IPS DF 4.7 (cell line): ENCODE measurements around the gene ATP2B3.
A peak's percentile ranks its signal among the peaks of the same experiment; 100 is the strongest.

Experiments used
- DNase-seq: peaks from one replicate; pipeline ENCODE4 v3.0.0-alpha.2; 2013; ENCODE audit warnings: low spot score; ENCODE audit errors: extremely low read depth

ATP2B3 gene

DNA sequence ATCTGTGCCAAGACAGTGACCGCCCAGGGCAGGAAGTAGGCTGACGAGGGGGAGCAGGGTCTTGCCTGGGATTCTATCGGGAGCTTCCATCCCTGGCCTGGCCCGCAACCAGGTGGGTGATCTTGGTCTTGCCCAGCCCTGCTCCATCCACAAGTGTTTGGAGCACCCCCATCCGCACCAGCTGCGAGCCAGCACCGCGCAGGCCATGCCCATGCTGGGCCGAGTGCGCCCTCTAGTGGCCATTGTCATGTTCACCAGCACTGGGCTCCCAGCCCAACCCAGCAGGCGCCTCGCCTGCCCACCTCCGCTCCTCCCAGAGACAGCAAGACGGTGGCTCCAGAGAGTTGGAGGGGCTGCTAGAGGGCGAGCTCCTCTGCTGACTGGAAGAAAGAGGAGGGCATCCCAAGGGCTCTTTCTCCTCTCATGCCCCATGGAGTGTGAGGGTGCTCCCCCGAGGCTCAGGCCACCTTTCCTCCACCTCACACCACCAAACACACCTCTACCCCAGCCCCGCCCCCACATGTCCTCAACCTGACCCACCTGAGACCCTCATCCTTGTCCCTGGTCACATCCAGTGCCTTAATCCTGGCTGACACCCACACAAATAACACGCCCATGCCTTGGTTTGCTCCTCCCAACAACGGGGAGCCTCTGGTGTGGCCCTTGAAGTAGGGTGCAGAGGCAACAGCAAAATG lies 9.8 kb upstream of the ATP2B3 start:
- peak; percentile 14 for DNase-seq

DNA sequence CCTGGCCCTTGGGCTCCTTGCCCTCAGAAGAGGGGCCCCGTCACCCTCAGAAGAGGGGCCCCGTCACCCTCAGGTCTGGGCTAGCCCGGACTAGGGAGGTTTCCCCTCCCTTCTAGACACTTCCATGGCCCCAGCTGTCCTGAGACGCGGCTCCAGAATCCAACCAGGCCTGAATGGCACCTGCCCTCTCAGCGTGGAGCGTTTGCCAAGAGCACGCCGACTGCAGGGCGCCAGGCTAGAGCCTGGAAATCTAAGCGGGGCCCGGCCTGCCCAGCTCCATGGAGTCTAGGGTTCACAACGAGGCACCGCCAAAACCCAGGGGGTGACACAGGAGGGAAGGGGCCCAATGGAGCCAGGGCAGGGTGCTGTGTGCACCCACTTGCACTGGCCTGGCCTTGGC lies 7.8 kb upstream of the ATP2B3 start:
- no peak for DNase-seq

DNA sequence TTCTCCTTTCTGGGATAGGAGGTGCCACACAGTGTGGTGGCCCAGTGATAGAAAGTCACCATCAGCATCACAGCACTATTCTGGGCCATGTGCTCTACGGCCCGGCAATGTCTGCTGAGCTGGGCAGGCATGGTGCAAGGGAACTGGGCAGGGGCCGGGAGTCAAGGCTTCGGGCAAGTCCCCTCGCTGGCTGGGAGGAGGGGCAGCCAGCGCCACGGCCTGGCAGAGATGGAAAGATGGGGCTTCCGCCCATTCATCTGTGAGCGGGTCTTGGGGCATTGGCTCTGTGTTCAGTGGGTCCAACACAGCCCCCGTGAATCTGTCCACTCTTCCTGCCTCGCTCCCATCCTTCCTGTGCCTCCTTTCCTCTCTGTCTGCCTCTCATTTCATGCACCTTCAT lies 7.1 kb upstream of the ATP2B3 start:
- no peak for DNase-seq

DNA sequence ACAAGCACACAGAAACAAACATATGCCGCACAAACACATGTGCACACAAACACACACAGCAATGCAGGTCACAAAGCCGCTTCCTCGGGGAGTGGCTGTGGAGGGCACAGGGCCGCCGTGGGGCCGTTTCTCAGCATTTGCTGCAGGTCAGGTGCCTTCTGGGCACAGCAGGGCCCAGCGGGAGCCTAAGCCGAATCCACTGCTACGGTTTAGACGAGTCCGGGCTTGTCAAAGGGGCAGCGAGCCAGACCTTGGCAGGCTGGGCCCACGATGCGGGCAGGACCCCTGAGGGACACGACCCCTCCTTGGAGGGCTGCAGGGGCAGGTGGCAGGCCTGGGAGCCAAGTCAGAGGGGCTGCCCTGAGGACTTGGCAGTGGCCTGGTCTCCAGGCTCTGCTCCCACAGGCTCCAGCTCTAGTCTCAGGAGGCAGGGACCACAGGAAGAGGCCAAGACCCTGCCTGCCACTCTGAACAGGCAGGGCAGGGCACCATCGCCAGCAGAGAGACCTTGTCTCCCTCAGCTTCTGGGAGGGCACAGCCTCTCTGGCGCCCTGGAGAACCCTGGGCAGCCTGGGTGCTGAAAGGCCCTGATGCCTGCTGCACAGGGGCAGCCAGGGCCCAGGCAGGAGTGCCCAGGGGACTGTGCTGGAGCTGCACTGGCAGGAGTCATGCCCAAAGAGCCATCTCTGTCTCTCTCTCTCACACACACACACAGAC lies 5.5 kb upstream of the ATP2B3 start:
- DNase-seq: no peak

DNA sequence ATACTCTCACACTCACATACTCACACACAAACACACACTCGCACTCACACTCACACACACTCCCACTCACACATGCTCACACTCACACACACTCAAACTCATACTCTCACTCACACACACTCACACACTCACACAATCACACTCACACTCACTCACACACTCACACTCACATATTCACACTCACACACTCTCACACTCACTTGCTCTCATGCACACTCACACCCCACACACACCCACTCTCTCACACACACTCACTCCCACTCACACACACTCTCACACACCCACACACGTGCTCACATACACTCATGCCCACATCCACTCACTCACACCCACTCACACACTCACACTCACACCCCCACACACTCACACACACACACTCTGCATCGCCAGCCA lies 4.9 kb upstream of the ATP2B3 start:
- DNase-seq: no peak

DNA sequence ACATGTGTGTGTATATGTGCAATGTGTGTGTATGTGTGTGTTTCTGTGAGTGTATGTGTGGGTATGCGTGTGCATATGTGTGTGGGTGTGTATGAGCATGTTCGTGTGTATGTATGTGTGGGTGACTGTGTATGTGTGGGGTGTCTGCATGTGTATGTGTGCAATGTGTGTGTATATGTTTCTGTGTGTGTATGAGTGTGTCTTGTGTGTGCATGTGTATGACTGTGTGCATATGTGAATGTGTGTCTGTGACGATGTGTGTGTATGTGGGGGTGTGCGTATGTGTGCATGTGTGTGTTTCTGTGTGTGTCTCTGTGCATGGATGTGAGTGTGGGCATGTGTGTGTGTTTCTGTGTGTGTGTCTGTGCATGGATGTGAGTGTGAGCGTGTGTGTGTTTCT lies 4.2 kb upstream of the ATP2B3 start:
- no peak for DNase-seq

DNA sequence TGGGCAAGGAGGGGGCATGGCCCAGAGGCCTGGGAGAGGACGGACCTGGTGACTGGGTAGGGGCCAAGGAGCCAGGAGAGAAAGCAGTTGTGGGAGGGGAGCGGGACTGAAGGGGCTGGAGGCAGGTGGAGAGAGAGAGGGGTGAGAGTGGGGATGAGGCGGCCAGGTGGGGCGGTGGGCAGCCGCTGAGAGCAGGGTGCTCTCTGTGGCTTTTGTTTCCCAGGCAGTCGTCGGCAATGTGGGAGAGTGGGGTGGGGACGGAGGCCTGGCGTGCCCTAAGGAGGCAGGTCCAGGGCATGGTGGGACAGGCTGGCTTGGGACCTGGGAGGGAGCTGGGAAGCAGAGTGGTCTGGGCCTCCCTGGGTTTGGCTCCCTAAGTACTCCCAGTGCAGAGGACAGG lies 3.2 kb upstream of the ATP2B3 start:
- no peak for DNase-seq

DNA sequence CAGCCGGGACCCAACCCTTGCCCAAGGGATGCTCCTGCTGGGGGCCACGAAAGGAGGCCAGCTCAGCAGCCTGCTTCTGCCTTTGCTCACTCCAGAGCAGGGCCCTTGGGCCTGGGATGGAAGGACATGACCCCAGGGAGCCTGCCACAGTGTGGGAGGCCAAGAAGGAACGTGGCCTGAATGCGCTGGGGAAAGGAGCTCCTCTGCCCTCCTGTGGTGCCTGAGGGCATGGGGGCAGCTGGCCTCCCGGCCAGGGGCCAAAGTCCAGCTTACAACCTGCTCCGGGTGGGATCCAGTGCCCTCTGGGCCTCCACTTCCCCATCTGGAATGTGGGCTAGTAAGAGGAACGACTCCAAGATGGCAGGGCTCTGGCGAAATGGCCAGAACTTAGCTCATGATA lies 2.0 kb upstream of the ATP2B3 start:
- DNase-seq: no peak

DNA sequence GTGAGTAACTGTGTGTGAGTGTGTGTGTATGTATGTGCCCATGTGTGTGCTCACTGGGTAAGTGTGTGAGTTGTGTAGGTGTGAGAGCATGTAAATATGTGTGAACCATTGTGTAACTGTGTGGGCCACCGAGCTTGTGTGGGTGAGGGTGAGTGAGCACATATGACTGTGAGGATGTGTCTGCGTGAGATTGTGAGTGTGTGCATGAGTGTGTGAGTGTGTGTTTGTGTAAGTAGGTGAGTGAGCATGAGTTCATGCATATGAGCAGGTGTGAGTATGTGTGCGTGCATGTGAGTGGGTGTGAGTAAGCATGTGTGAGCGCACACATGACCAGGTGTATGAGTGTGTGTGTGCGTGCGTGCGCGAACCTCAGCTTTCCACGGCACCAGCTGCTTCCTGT lies 1.4 kb upstream of the ATP2B3 start:
- DNase-seq: no peak

DNA sequence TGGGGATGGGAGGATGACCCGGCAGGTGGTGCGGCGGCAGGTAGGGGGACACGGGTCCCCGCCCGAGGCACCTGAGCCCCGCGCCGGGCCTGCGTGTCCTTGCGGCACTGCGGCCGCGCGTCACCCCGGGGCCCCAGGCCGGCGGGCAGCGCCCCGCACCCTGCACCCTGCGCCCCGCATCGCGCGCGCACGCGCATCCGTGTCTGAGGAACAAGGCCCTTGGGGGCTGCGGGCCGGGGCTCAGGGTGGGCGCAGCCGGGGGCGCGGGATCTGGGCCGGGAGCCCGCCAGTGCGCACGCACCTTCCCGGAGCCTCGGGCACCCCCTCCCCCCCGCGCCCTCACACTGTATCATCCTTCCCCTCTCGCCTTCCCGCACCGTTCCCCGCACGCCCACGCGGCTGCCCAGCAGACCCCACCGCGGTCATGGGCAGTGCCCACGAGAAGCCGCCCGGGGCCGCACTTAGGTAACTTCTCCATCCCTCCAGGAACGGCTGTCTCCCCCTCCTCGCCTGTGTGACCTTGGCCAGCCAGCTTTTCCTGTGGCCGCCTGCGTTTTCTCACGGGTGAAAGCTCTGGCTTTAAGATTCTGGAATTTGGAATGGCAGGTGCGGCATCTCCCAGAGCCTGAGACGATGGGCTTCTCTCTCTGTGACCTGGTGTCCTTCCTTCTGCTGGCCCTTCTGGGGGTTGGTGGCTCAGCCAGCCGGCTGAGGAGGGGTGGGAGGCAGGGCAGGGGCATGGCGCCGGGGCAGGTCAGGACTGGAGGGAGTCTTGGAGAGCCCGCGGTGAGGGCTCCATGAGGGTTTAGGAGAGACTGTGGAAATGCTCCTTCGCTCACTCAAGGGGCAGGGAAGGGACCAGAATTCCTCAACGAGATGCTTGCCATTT lies 748 bp downstream of the ATP2B3 start:
- DNase-seq: no peak

DNA sequence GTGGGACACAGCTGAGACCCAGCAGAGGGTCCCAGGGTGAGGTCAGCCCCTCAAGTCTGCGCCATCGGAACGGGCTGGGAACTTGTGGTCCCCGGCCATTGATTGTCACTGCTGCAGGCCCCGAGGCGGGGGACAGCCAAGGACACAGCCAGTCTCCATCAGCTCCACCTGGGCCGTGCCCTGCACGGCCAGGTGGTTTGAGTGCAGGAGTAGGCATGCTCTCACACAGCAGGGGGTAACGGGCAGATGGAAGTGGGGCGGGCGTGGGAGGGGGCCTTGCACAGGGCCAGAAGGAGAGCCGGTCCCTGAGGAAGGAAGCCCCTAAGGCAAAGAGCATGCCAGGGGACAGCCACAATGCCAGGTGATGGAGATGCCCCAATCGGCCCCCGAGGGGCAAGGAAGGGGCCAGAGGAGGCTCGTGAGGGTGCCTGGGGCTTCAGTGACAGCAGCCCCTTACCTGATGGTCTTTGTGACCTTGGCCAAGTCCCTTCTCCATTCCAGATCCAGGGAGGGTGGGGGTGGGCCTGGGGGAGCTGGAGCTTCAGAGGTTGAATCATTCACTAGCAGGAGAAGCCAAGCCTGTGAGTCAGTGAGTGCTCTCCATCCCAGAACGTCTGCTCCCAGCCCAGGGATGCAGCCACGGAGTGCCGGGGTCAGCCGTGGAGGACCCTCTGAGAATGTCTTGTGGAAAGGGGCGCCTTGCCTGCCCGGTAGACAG lies 2.3 kb downstream of the ATP2B3 start:
- DNase-seq: no peak

DNA sequence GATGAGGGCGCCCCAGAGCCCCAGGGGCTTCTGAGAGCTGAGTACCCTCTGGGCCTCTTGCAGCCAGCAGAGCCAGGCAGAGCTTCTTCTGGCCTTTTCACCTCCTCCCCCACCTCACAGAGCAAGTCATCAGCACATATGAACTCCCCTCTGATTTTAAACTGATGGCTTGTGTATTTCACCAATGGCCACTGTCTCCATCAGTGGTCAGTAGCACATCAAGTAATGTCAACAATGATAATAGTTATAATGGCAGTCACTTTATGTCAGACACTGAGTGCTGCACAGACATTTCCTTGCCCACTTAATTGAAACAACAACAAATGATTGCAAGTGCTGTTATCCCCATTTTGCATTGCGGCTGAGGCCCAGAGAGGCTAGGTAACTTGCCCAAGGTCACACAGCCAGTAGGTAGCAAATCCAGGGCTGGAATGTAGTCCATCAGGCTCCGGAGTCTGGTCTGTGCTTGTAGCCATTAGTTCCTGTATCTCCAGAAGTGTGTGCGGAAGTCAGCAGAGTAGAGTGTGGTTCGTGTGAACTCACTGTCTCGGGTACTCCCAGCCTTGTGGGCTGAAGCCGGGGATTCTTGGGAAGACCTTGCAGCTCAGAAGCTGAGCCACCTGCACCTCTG lies 3.0 kb downstream of the ATP2B3 start:
- DNase-seq: no peak

DNA sequence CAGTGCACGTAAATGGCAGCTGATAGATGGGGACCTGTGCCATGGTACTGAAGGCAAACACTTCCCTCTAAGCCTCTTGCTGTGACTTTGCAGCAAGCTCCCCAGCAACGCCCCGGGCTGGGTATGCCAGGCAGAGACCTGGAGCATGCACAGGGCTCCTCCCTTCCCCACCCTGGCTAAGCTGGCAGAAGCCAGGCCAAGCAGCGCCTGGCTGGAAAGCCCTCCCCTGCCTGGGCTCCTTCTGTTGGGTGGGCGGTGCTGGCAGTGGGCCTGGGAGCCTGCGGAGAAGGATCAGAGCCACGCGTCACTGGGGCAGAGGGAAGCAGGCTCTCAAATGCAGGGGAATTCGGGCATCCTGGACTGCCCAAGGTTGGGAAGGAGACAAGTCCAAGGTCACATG lies 3.6 kb downstream of the ATP2B3 start:
- no peak for DNase-seq

DNA sequence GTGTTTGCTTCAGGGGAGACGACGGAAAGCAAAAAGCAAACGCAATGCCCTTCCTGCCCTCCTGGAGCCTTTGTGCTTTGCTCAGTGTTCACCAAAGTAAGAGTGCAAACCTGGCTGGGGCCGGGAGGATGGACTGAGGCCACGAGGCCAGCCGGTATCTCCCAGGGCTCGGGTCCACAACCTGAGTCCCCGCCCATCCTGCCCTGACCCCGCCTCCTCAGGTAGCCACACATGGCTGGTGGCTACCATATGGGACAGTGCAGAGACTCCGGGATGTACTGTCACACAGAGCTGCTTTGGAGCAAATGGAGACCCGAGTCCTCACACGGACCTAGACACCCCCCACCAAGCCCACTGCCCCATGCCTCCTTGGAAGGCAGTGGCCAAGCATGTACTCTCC lies 4.8 kb downstream of the ATP2B3 start:
- no peak for DNase-seq

DNA sequence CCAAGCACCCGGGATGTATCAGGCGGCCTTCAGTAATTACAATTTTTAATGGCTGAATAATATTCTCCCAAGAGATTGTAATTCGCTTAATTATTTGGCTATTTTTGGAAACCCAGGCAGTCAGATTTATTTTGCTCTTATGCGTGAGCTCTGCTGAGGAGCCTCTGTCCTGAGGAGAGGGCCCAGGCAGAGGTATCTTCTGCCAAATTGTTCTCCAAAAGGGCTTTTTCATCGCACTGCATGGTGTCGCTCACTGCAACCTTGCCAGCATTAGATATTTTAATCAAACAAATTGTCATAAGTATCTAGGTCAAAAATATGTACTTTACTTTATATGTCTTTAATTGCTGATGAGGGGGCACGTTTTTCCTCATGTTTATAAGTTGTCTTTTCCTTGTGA lies 5.8 kb downstream of the ATP2B3 start:
- DNase-seq: no peak

DNA sequence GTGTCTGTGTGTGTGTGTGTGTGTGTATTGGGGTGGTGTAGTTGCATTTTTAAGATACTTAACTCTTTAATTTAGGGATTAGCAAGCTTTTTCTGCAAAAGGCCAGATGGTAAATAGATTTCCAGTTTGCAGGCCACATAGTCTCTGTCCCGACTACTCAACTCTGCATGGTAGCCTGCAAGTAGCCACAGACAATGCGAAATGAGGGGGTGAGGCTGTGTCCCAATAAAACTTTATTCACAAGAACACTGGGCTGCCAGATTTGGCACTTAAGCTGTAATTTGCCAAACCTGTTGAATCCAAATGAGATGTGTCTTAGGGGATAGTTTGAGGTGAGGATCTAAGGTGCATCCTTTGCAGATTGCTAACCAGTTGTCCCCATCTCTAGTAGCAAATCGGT lies 6.8 kb downstream of the ATP2B3 start:
- no peak for DNase-seq

DNA sequence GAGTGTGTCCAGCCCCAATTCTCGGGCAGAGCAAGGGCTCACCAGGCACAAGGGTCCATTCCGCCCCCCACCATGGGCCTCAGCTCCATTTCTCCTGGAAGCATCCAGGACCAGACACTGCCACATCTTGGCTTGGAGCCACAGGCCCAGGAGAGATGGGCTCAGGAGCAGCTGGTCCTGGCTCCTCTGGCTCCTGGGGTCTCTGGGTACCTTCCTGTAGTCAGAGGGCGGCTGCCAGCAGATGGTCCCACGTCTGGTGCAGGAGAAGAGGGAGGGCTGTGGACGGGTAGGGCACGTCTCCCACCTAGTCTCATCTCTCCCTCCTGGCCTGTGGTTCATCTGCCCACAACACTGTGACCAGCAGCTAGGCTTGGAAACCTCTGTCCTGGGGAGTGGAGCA lies 8.0 kb downstream of the ATP2B3 start:
- no peak for DNase-seq

DNA sequence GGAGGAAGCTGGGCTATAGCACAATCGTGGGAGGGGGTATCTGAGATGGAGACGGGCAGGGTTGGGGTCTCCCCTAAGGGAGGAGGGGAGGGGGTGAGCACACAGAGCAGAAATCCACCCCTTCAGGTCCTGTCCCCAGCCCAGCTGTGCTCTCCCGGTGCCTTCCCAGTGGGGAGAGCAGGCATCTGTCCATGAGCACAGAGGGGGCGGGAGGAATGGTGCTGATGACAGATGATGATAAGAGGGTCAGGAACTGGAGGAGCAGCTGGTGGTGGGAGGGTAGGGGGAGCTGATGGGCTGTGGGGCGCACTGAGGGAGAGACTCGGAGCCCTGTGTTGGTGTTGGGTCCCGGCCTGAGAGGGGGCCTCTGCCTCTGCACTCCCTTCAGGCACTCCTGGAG lies 8.6 kb downstream of the ATP2B3 start:
- no peak for DNase-seq

DNA sequence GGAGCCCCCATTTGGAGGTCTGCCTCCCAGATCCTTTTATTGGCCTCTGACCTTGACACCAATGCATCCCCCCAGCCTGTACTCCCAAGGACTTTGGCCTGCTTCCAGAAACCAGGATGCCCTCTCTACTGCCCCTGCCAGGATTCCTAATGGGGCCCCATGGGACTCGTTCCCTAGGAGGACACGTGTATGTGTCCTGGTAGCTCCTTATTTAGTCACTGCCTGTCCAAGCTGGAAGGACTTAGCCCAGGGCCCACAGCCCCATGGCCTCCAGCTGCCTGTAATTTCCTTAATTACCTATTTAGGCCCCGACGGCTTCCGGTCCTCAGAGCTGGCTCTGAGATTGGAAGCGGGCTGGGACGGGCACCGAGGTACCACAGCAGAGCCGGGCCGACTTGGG lies 9.4 kb downstream of the ATP2B3 start:
- DNase-seq: no peak

DNA sequence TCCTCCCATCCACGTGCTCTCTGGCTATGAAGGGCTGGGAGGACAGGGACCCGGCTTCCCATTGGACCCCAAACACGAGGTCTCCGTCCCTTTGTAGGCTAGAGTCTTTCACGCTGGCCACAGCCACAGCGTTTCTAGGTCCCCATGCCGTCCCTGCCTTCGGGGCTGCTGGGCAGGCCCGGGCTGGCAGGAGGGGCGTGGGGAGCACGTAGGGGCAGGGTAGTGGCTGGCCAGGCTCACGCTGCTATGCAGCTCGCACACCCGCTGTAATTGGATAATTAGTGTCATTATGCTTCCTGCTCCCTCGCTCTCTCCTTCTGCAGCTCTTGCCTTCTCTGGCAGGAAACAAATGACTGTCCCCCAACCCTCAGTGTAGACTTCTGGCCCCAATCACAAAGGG lies 9.8 kb downstream of the ATP2B3 start:
- no peak for DNase-seq

DNA sequence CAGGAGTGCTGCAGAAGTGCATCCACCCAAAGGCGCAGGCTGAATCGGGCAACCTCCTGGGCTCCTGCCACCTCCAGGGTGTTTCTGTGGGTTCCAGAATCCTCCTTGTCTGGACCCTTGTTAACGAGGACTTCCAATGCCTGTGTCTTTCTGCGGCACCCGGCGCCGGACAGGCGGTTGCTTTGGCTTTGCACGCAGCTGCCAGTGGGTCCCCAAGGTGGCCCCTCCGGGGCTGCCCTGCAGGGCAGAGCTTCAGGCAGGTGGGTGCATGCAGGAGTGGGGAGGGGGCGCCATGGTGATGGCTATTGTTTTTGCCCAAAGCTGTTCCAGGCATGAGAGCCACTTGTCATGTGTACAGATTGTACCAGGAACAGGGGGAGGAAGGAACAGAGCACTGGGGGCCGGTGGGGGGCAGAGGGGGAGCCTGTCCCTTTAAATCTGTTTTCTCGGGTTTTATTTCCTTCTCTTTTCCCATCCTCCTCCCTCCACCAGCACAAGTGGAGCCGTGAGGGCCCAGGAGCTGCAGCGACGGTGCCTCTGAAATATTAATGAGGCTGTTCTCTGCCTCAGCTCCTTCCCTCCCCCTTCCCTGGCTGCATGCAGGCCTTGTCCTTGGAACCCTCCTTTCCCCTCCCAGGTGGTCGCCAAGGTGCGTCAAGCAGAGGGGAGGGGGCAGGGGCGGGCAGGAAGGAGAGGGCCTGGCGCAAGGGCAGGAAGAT lies 13.1 kb downstream of the ATP2B3 start:
- DNase-seq: no peak
